Right forelimb (tissue), 1 donor: ENCODE results near the gene TM4SF20.

ENCODE experiments used
- DNase-seq: peaks from one replicate; pipeline ENCODE4 v3.0.0-alpha.2; 2018

Gene TM4SF20

GRCh38 chr2:227317834-227318233 lies 61.3 kb downstream of the TM4SF20 start:
- no peak for DNase-seq

DNA sequence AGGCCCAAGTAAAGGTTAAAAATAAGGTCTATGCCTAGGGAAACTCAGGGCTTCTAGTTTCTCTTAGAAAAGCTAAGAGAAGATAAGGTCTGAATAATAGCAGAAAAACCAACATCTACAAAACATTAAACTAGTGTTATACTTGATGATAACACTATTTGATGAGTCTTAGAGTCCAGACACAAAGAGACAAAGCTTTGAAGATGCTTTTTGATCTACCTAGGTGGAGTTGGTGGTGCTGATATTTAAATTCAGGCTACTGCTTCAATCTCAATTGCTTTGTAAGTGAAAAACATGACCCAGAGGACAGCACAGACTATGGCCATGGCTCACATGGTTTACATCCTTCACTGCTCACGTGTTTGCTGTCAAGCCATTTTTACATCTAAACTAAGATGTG lies 65.8 kb downstream of the TM4SF20 start:
- DNase-seq = no peak

- no peak for DNase-seq
Observed at GRCh38 chr2:227312579-227312978, 66.5 kb downstream of the TM4SF20 start.
